Karpas-422 (cell line): ENCODE measurements around the gene GZMM. TPM values are rescaled to one million over a fixed set of nuclear protein-coding genes. Genes with fewer than 3 reads are reported as not detected.
"Not testable (repeated sequence)": the region's sequence is repeated elsewhere in the genome, so short reads cannot be mapped to it uniquely, and the experiment has no call there.

Source experiments
- DNase-seq: peaks from one replicate; pipeline ENCODE4 v3.0.0-alpha.2; 2015
- H2AFZ ChIP-seq: fragments of 200-600 bp; sonication (generic); 2 replicates; pipeline ENCODE4 v1.6.1; 2014; ENCODE audit warnings: antibody characterized with exemption, low read length, mixed read lengths
- H3K27ac ChIP-seq: fragments of 200-600 bp; sonication (generic); 2 replicates; pipeline ENCODE4 v1.5.1; 2014; ENCODE audit warnings: mild to moderate bottlenecking, low read length, moderate library complexity
- H3K27me3 ChIP-seq: fragments of 200-600 bp; sonication (generic); 2 replicates; pipeline ENCODE4 v1.6.1; 2014; ENCODE audit warnings: low read length, mixed read lengths
- H3K36me3 ChIP-seq: fragments of 200-600 bp; sonication (generic); 2 replicates; pipeline ENCODE4 v1.6.1; 2014; ENCODE audit warnings: low read length, mixed read lengths; ENCODE audit not compliant: insufficient read depth
- H3K4me1 ChIP-seq: fragments of 200-600 bp; sonication (generic); 2 replicates; pipeline ENCODE4 v1.6.1; 2014; ENCODE audit warnings: mild to moderate bottlenecking, low read length, mixed read lengths
- H3K4me2 ChIP-seq: fragments of 200-600 bp; sonication (generic); 2 replicates; pipeline ENCODE4 v1.6.1; 2014; ENCODE audit warnings: low read length, low read depth, mild to moderate bottlenecking; ENCODE audit not compliant: poor library complexity, severe bottlenecking
- H3K4me3 ChIP-seq: fragments of 200-600 bp; sonication (generic); 2 replicates; pipeline ENCODE4 v1.5.1; 2014; ENCODE audit warnings: mild to moderate bottlenecking, antibody characterized with exemption, low read length, mixed read lengths
- H3K79me2 ChIP-seq: fragments of 200-600 bp; sonication (generic); 2 replicates; pipeline ENCODE4 v1.6.1; 2014; ENCODE audit warnings: mild to moderate bottlenecking, low read length, mixed read lengths
- H3K9ac ChIP-seq: fragments of 200-600 bp; sonication (generic); 2 replicates; pipeline ENCODE4 v1.6.0; 2014; ENCODE audit warnings: low read length
- H3K9me2 ChIP-seq: fragments of 200-600 bp; sonication (generic), shearing (Covaris generic); replicated peaks from 2 replicates; pipeline ENCODE4 v1.6.0; 2014; ENCODE audit warnings: mild to moderate bottlenecking, low read length, moderate library complexity; ENCODE audit not compliant: insufficient read depth
- H3K9me3 ChIP-seq: fragments of 300-700, 200-600 bp; sonication (generic); 2 replicates; pipeline ENCODE4 v1.6.1; 2014; ENCODE audit warnings: low read length, mixed read lengths
- H4K20me1 ChIP-seq: fragments of 200-600 bp; sonication (generic); 2 replicates; pipeline ENCODE4 v1.6.1; 2014; ENCODE audit warnings: mild to moderate bottlenecking, antibody characterized with exemption, low read length, low read depth; ENCODE audit not compliant: insufficient read depth
- total RNA-seq: library from RNA; depleted of rRNA; stranded (reverse); fragments of >200 nt; shearing (Covaris generic); gene quantifications from 2 replicates; pipeline ENCODE4 v1.2.3, GENCODE V29; 2014; ENCODE audit warnings: low replicate concordance

GZMM gene
- total RNA-seq, 1 experiment from 2014 or later = not detected

GRCh38 chr19:583968-584239 lies 40.1 kb downstream of the GZMM start:
- no peaks in the 10 kb centered on the region for H3K27me3 ChIP-seq
- H3K9me3 ChIP-seq = no peaks in the 10 kb centered on the region
- H3K4me1 ChIP-seq = peaks cover 8% of the 10 kb centered on the region
- 0 out of 2 replicates have a peak, but pooled peaks cover 2% of the 10 kb centered on the region for H3K36me3 ChIP-seq
- no peaks in the 10 kb centered on the region; the same call in 1 of the 2 replicates for H3K79me2 ChIP-seq
- no peak overlapping the region for H3K4me2 ChIP-seq
- DNase-seq = no peak
- no peak overlapping the region for H3K9ac ChIP-seq
- no peak overlapping the region for H3K4me3 ChIP-seq
- peaks cover 15% of the 10 kb centered on the region; the same call in 1 of the 2 replicates for H4K20me1 ChIP-seq
- H3K9me2 ChIP-seq = no peaks in the 10 kb centered on the region
- no peak overlapping the region for H2AFZ ChIP-seq
- H3K27ac ChIP-seq = no peak overlapping the region

- peak; percentile 87 for DNase-seq
Measured at GRCh38 chr19:584240-585001, 40.6 kb downstream of the GZMM start.

GRCh38 chr19:585146-585545 lies 41.3 kb downstream of the GZMM start:
- not testable (repeated sequence) for H3K4me1 ChIP-seq, H3K4me3 ChIP-seq, H3K9me3 ChIP-seq, H3K79me2 ChIP-seq, H3K36me3 ChIP-seq, H3K9ac ChIP-seq, H3K27ac ChIP-seq, H2AFZ ChIP-seq, H3K4me2 ChIP-seq, H3K27me3 ChIP-seq, H3K9me2 ChIP-seq, DNase-seq
- H4K20me1 ChIP-seq = peaks cover 15% of the 10 kb centered on the region; the same call in 1 of the 2 replicates

More at GRCh38 chr19:584240-585001, 40.6 kb downstream of the GZMM start:
- no peaks in the 10 kb centered on the region for H3K9me2 ChIP-seq
- no peak overlapping the region for H3K9ac ChIP-seq
- no peak overlapping the region for H3K4me3 ChIP-seq
- H3K9me3 ChIP-seq = no peaks in the 10 kb centered on the region
- H3K27me3 ChIP-seq = no peaks in the 10 kb centered on the region
- H3K79me2 ChIP-seq = no peaks in the 10 kb centered on the region; the same call in 1 of the 2 replicates
- H3K36me3 ChIP-seq = 0 out of 2 replicates have a peak, but pooled peaks cover 2% of the 10 kb centered on the region
- peaks cover 15% of the 10 kb centered on the region; the same call in 1 of the 2 replicates for H4K20me1 ChIP-seq
- H3K4me2 ChIP-seq = no peak overlapping the region
- no peak overlapping the region for H3K27ac ChIP-seq
- H2AFZ ChIP-seq = no peak overlapping the region
- peaks cover 8% of the 10 kb centered on the region for H3K4me1 ChIP-seq

GRCh38 chr19:585551-586110 lies 41.8 kb downstream of the GZMM start:
- Histone ChIP-seq H3K79me2 (no peaks in the 10 kb centered on the region), H3K4me2 (no peak overlapping the region), H3K4me3 (no peak overlapping the region), H3K27ac (no peak overlapping the region), H3K27me3 (no peaks in the 10 kb centered on the region), H3K4me1 (peaks cover 8% of the 10 kb centered on the region), H3K9me3 (no peaks in the 10 kb centered on the region), H3K9ac (no peak overlapping the region), H4K20me1 (peaks cover 15% of the 10 kb centered on the region; the same call in 1 of the 2 replicates), H3K9me2 (no peaks in the 10 kb centered on the region), H2AFZ (no peak overlapping the region), H3K36me3 (0 out of 2 replicates have a peak, but pooled peaks cover 2% of the 10 kb centered on the region)
- DNase-seq = no peak

GRCh38 chr19:588093-588740 lies 44.4 kb downstream of the GZMM start:
- H4K20me1 ChIP-seq = peaks cover 12% of the 10 kb centered on the region; the same call in 1 of the 2 replicates
- H2AFZ ChIP-seq = no peak overlapping the region
- no peaks in the 10 kb centered on the region for H3K79me2 ChIP-seq
- H3K4me3 ChIP-seq = peak overlapping the region; percentile 19; the same call in 1 of the 2 replicates
- H3K4me2 ChIP-seq = peak overlapping the region; percentile 50
- no peak overlapping the region for H3K27ac ChIP-seq
- H3K9ac ChIP-seq = peak overlapping the region; percentile 47
- H3K27me3 ChIP-seq = no peaks in the 10 kb centered on the region
- H3K9me3 ChIP-seq = no peaks in the 10 kb centered on the region
- peak; percentile 90 for DNase-seq
- H3K4me1 ChIP-seq = peaks cover 8% of the 10 kb centered on the region
- no peaks in the 10 kb centered on the region for H3K9me2 ChIP-seq
- H3K36me3 ChIP-seq = no peaks in the 10 kb centered on the region

- peak; percentile 65 for DNase-seq
- Histone ChIP-seq H3K4me3 (no peak overlapping the region; the same call in 1 of the 2 replicates), H3K4me2 (peak overlapping the region; percentile 50), H4K20me1 (peaks cover 4% of the 10 kb centered on the region; the same call in 1 of the 2 replicates), H2AFZ (no peak overlapping the region), H3K9me3 (no peaks in the 10 kb centered on the region), H3K9me2 (no peaks in the 10 kb centered on the region), H3K4me1 (peaks cover 8% of the 10 kb centered on the region), H3K36me3 (no peaks in the 10 kb centered on the region), H3K27ac (no peak overlapping the region), H3K27me3 (no peaks in the 10 kb centered on the region), H3K79me2 (no peaks in the 10 kb centered on the region), H3K9ac (peak overlapping the region; percentile 47)
Measured at GRCh38 chr19:588741-589692, 45.2 kb downstream of the GZMM start.

GRCh38 chr19:589693-590395 lies 46.0 kb downstream of the GZMM start, which contains the start of gene HCN2:
TSS of gene HCN2 (plus strand) at chr19:589881. CDS start at chr19:589946, 65 bp downstream.
- Histone ChIP-seq H3K27ac (no peak within 1 kb of the TSS), H3K9me2 (no peaks in the 10 kb centered on the region), H3K4me3 (no peak within 1 kb of the TSS), H3K9me3 (no peaks in the 10 kb centered on the region), H3K9ac (peak within 1 kb of the TSS; percentile 47; the same call in 1 of the 2 replicates), H3K79me2 (no peaks in the 10 kb centered on the region), H3K4me2 (no peak within 1 kb of the TSS), H3K4me1 (peaks cover 8% of the 10 kb centered on the region), H4K20me1 (peaks cover 3% of the 10 kb centered on the region; the same call in 1 of the 2 replicates), H3K36me3 (no peaks in the 10 kb centered on the region), H3K27me3 (no peaks in the 10 kb centered on the region), H2AFZ (no peak within 1 kb of the TSS)
- DNase-seq = no peak
